Measurements from ENCODE around the gene MINDY4. TPM values are rescaled to one million over a fixed set of nuclear protein-coding genes. Genes with fewer than 3 reads are reported as not detected.
A peak's percentile ranks its signal among the peaks of the same experiment; 100 is the strongest.

Gene MINDY4
- total and polyA plus RNA-seq, 2 donors (not counting 1 experiment from before 2014, with no cell fraction given): 6.1 to 6.3 TPM

DNA sequence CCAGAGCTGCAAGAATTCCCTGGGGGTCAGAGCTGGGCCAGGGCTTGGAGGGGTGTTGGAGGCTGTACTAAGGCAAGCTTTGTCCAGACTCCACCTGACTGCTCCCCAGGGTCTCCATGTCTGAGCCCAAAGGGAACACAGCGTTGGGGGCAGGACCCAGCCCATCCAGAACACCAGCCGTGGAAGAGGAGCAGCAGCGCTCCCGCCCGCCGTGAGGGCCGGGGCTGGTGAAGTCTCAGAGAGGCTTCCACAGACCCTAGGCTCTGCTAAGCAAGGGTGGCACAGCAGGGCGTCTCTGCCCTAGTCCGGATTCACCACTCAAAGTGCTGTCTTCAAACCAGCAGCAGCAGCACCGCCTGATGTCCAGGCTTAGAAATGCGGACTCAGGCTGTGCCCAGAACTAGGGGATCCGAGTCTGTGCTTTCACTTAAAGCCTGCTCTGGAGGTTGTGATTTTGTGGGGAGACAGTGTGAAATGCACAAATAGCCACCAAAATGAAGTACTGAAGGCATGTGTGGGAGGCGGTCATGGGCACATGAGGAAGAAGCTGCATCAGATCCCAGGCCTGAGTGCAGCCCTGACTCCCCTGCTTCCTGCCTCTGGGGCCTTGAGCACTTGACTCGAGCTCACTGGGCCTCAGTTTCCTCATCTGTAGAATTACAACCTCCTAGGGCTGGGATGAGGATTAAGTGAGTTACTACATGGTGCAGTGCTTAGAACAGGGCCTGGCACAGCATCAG is 123.8 kb downstream of the MINDY4 start:
- Histone ChIP-seq H3K4me3 (replicated peaks in 1 of 4; ENCODE audit: control extremely low read depth in 1 of 4, insufficient read depth in 1 of 4, low read depth in 3 of 4, low read length in 4 of 4) (no peak overlapping the region), H4K20me1 (ENCODE audit: control insufficient read depth, extremely low read depth, insufficient read depth, low read length) (no peaks in the 10 kb centered on the region), H3K4me1 (ENCODE audit: control insufficient read depth, extremely low read depth, insufficient read depth, low read length) (peaks cover 9% of the 10 kb centered on the region), H3K27me3 (ENCODE audit: control insufficient read depth, insufficient read depth, low read length) (no peaks in the 10 kb centered on the region), H3K4me2 (ENCODE audit: extremely low read depth, insufficient read depth, low read length) (no peak overlapping the region), H3K9ac (ENCODE audit: insufficient read depth, low read length) (no peak overlapping the region), H3K36me3 (ENCODE audit: control insufficient read depth, insufficient read depth, low read length) (no peaks in the 10 kb centered on the region), H3K27ac (ENCODE audit: insufficient read depth, low read length) (no peak overlapping the region), H3K9me3 (ENCODE audit: control insufficient read depth, insufficient read depth, low read depth, low read length) (no peaks in the 10 kb centered on the region), H2AFZ (ENCODE audit: low read length) (no peak overlapping the region), H3K79me2 (ENCODE audit: control insufficient read depth, insufficient read depth, low read length) (no peaks in the 10 kb centered on the region)
- DNase-seq (ENCODE audit: low read depth in 2 of 2): no peak
- TF ChIP-seq, protein P1, sequence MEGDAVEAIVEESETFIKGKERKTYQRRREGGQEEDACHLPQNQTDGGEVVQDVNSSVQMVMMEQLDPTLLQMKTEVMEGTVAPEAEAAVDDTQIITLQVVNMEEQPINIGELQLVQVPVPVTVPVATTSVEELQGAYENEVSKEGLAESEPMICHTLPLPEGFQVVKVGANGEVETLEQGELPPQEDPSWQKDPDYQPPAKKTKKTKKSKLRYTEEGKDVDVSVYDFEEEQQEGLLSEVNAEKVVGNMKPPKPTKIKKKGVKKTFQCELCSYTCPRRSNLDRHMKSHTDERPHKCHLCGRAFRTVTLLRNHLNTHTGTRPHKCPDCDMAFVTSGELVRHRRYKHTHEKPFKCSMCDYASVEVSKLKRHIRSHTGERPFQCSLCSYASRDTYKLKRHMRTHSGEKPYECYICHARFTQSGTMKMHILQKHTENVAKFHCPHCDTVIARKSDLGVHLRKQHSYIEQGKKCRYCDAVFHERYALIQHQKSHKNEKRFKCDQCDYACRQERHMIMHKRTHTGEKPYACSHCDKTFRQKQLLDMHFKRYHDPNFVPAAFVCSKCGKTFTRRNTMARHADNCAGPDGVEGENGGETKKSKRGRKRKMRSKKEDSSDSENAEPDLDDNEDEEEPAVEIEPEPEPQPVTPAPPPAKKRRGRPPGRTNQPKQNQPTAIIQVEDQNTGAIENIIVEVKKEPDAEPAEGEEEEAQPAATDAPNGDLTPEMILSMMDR (conservative IDR thresholded peaks at IDR 0.05 in 1 of 2, IDR thresholded peaks at IDR 0.05 in 1 of 2; ENCODE audit: low read depth in 1 of 2, low read length in 2 of 2): peak in 1 of 2 donors; percentile 15
- TF ChIP-seq EZH2 (IDR thresholded peaks at IDR 0.05; ENCODE audit: low read length, missing control alignments): no peak

DNA sequence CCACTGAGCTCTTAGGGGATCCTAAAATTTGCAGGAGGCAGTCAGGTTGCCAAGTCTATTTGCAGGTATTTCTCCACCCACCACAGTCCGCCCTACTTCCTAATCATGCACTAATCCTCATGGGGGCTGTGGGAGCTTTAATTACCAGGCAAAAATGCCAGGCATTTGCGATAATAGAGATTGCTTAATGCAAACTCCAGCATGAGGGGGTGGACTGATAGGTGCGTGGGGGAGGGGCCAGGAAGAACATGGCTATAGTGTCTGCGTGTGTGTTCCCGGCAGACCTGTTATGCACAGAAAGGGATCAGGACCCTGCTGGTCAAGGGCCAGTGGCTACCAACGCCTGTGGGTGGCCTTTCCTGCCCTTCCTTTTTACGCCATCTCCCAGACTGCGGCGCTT is 124.8 kb downstream of the MINDY4 start:
- no peak overlapping the region for H3K4me3 ChIP-seq (replicated peaks in 1 of 4; ENCODE audit: control extremely low read depth in 1 of 4, insufficient read depth in 1 of 4, low read depth in 3 of 4, low read length in 4 of 4)
- no peak overlapping the region for H3K9ac ChIP-seq (ENCODE audit: insufficient read depth, low read length)
- no peaks in the 10 kb centered on the region for H3K27me3 ChIP-seq (ENCODE audit: control insufficient read depth, insufficient read depth, low read length)

DNA sequence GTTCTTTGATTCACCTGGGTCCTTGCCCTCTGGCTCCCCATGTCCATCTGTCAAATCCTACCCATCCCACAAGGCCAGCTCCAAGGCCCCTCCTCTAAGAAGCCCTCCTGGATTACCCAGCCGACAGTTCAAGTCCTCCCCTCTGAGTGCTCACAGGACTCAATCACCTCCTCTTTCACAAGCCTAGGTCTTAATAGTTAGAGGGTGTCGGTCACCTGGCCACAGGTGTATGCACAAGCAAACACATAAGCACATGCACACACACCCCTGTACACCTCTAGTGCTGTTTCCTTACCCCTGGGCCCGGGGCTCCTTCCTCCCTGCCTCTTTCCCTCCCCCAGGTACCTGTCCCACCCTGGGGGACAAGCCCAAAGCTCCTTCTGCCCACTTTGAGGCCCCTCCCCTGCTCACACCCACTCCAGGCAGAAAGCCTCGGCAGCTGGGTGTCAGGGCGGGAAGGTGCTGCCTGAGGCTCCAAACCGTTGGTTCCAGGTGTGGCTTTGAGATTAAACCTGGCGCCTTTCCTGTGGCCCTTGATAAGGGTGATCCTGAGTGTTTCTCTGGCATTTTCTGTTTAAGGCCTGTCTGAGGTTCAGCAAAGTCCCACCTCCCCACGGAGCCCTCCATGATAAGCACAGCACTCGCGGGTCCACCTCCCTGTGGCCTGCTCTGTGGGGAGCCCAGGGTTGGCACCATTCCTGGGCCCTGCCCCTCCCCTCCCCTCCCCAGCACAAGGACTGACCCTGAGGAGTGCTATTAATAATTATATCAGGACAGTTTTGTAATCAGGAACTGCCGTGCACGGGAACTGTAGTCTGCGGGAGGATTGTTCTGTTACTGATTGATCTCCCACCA is 125.8 kb downstream of the MINDY4 start:
- TF ChIP-seq, protein P1 (conservative IDR thresholded peaks at IDR 0.05 in 1 of 2, IDR thresholded peaks at IDR 0.05 in 1 of 2; ENCODE audit: low read depth in 1 of 2, low read length in 2 of 2): no peak
- TF ChIP-seq EZH2 (IDR thresholded peaks at IDR 0.05; ENCODE audit: low read length, missing control alignments): no peak
- H3K9me3 ChIP-seq (ENCODE audit: control insufficient read depth, insufficient read depth, low read depth, low read length): no peaks in the 10 kb centered on the region
- no peak overlapping the region for H3K9ac ChIP-seq (ENCODE audit: insufficient read depth, low read length)
- no peak overlapping the region for H3K4me2 ChIP-seq (ENCODE audit: extremely low read depth, insufficient read depth, low read length)
- no peaks in the 10 kb centered on the region for H3K27me3 ChIP-seq (ENCODE audit: control insufficient read depth, insufficient read depth, low read length)
- peaks cover 9% of the 10 kb centered on the region for H3K4me1 ChIP-seq (ENCODE audit: control insufficient read depth, extremely low read depth, insufficient read depth, low read length)
- H3K79me2 ChIP-seq (ENCODE audit: control insufficient read depth, insufficient read depth, low read length): no peaks in the 10 kb centered on the region
- H3K27ac ChIP-seq (ENCODE audit: insufficient read depth, low read length): no peak overlapping the region
- no peak for DNase-seq (ENCODE audit: low read depth in 2 of 2)
- no peak overlapping the region for H2AFZ ChIP-seq (ENCODE audit: low read length)
- H4K20me1 ChIP-seq (ENCODE audit: control insufficient read depth, extremely low read depth, insufficient read depth, low read length): no peaks in the 10 kb centered on the region
- no peak overlapping the region for H3K4me3 ChIP-seq (replicated peaks in 1 of 4; ENCODE audit: control extremely low read depth in 1 of 4, insufficient read depth in 1 of 4, low read depth in 3 of 4, low read length in 4 of 4)
- H3K36me3 ChIP-seq (ENCODE audit: control insufficient read depth, insufficient read depth, low read length): no peaks in the 10 kb centered on the region

More for the DNA sequence above, 124.8 kb downstream of the MINDY4 start:
- no peak overlapping the region for H3K27ac ChIP-seq (ENCODE audit: insufficient read depth, low read length)
- H2AFZ ChIP-seq (ENCODE audit: low read length): no peak overlapping the region
- no peaks in the 10 kb centered on the region for H4K20me1 ChIP-seq (ENCODE audit: control insufficient read depth, extremely low read depth, insufficient read depth, low read length)
- no peak for DNase-seq (ENCODE audit: low read depth in 2 of 2)
- no peaks in the 10 kb centered on the region for H3K79me2 ChIP-seq (ENCODE audit: control insufficient read depth, insufficient read depth, low read length)
- no peak overlapping the region for H3K4me2 ChIP-seq (ENCODE audit: extremely low read depth, insufficient read depth, low read length)
- H3K4me1 ChIP-seq (ENCODE audit: control insufficient read depth, extremely low read depth, insufficient read depth, low read length): peaks cover 9% of the 10 kb centered on the region
- H3K36me3 ChIP-seq (ENCODE audit: control insufficient read depth, insufficient read depth, low read length): no peaks in the 10 kb centered on the region
- TF ChIP-seq, protein P1 (conservative IDR thresholded peaks at IDR 0.05 in 1 of 2, IDR thresholded peaks at IDR 0.05 in 1 of 2; ENCODE audit: low read depth in 1 of 2, low read length in 2 of 2): no peak
- no peak for TF ChIP-seq EZH2 (IDR thresholded peaks at IDR 0.05; ENCODE audit: low read length, missing control alignments)
- no peaks in the 10 kb centered on the region for H3K9me3 ChIP-seq (ENCODE audit: control insufficient read depth, insufficient read depth, low read depth, low read length)
